A375 (cell line): ENCODE results near the gene CYP27C1. TPM values are rescaled to one million over a fixed set of nuclear protein-coding genes. Genes with fewer than 3 reads are reported as not detected.

Experiments
- small RNA-seq: library from RNA; depleted of rRNA; stranded (forward); fragments of <200 nt; gene quantifications from one replicate; pipeline ENCODE3, GENCODE V24; 2014
- total RNA-seq: library from RNA; depleted of rRNA; stranded (reverse); fragments of >200 nt; shearing (Covaris generic); gene quantifications from 2 replicates; pipeline ENCODE4 v1.2.3, GENCODE V29; 2014; rRNA removed

Gene CYP27C1, protein sequence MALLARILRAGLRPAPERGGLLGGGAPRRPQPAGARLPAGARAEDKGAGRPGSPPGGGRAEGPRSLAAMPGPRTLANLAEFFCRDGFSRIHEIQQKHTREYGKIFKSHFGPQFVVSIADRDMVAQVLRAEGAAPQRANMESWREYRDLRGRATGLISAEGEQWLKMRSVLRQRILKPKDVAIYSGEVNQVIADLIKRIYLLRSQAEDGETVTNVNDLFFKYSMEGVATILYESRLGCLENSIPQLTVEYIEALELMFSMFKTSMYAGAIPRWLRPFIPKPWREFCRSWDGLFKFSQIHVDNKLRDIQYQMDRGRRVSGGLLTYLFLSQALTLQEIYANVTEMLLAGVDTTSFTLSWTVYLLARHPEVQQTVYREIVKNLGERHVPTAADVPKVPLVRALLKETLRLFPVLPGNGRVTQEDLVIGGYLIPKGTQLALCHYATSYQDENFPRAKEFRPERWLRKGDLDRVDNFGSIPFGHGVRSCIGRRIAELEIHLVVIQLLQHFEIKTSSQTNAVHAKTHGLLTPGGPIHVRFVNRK
- 0.93 and 1.2 TPM in 2 replicates for total RNA-seq

GRCh38 chr2:127220102-127220767, at the start of gene CYP27C1:
CYP27C1 (minus strand) TSS chr2:127220299; CDS start chr2:127220270, 29 bp downstream.

Small RNA genes lying within 50 kb of the gene (small RNA-seq; reads per million reads assigned to genes)
- not detected for gene NIFKP9

Other genes starting within 250 kb of the CYP27C1 start
- gene BIN1, start 113.1 kb downstream of the CYP27C1 start, total RNA-seq, result 6.5 and 10.5 TPM in 2 replicates
- gene ERCC3, start 73.8 kb upstream of the CYP27C1 start, total RNA-seq, result 30.0 and 30.1 TPM in 2 replicates
- gene MAP3K2, start 167.7 kb upstream of the CYP27C1 start, total RNA-seq, result 24.8 and 26.2 TPM in 2 replicates
- not detected in 2 replicates for gene PROC, start 198.1 kb upstream of the CYP27C1 start, total RNA-seq